A673 (cell line): ENCODE results near the gene GADD45GIP1. TPM values are rescaled to one million over a fixed set of nuclear protein-coding genes. Genes with fewer than 3 reads are reported as not detected.

Experiments
- BruUV-seq: library from RNA; stranded (reverse); fragments of 400-500 nt; replicated peaks from 2 replicates; lab custom pipeline; 2021; lab: Mats Ljungman, UMichigan
- CTCF ChIA-PET: fragments of 300-600 bp; sonication (Branson Sonifier 250); formaldehyde crosslinking; loops from one replicate; lab custom pipeline; 2022; ENCODE audit warnings: antibody characterized with exemption; lab: Charles Lee
- POLR2A ChIA-PET: fragments of 300-600 bp; sonication (Branson Sonifier 250); formaldehyde crosslinking; loops from one replicate; lab custom pipeline; 2022; ENCODE audit warnings: antibody characterized with exemption; ENCODE audit not compliant: low non-redundant PET; lab: Charles Lee
- DNase-seq: peaks from one replicate; pipeline ENCODE4 v3.0.0-alpha.2; 2015; ENCODE audit warnings: low spot score
- H3K27ac ChIP-seq: fragments of 200-600 bp; sonication (generic); 2 replicates; pipeline ENCODE4 v1.5.1; 2016; ENCODE audit warnings: mixed run types, low read depth, mild to moderate bottlenecking, mixed read lengths, antibody characterized with exemption, low read length; ENCODE audit not compliant: poor library complexity, severe bottlenecking
- H3K27me3 ChIP-seq: fragments of 200-600 bp; sonication (generic); replicated peaks from 2 replicates; pipeline ENCODE4 v1.6.1; 2017; ENCODE audit warnings: mixed run types, low read depth, mild to moderate bottlenecking, mixed read lengths, antibody characterized with exemption, low read length; ENCODE audit not compliant: insufficient read depth, poor library complexity
- H3K36me3 ChIP-seq: fragments of 200-600 bp; sonication (generic); 2 replicates; pipeline ENCODE4 v1.6.1; 2016; ENCODE audit warnings: mixed run types, mild to moderate bottlenecking, mixed read lengths, antibody characterized with exemption, low read length; ENCODE audit not compliant: insufficient read depth, poor library complexity, severe bottlenecking
- H3K4me1 ChIP-seq: fragments of 200-600 bp; sonication (generic); 2 replicates; pipeline ENCODE4 v1.6.1; 2017; ENCODE audit warnings: mixed run types, mild to moderate bottlenecking, mixed read lengths, antibody characterized with exemption, low read length; ENCODE audit not compliant: insufficient read depth, poor library complexity, severe bottlenecking
- H3K4me3 ChIP-seq: fragments of 200-600 bp; sonication (generic); 2 replicates; pipeline ENCODE4 v1.5.1; 2016; ENCODE audit warnings: low read depth, mixed run types, mild to moderate bottlenecking, mixed read lengths, low read length; ENCODE audit not compliant: poor library complexity, severe bottlenecking
- H3K9me3 ChIP-seq: fragments of 200-600 bp; sonication (generic); 2 replicates; pipeline ENCODE4 v1.6.1; 2016; ENCODE audit warnings: mixed run types, low read depth, mild to moderate bottlenecking, mixed read lengths, antibody characterized with exemption, low read length; ENCODE audit not compliant: poor library complexity, severe bottlenecking
- CTCF ChIP-seq: fragments of 300-800, 200-600 bp; sonication (generic); conservative IDR thresholded peaks from 2 replicates; pipeline ENCODE4 v1.5.1; 2017; ENCODE audit warnings: low read depth, mild to moderate bottlenecking, antibody characterized with exemption, low read length, moderate library complexity, mixed read lengths
- EZH2 ChIP-seq: fragments of 200-600 bp; sonication (generic); IDR thresholded peaks from 2 replicates; pipeline ENCODE4 v1.6.1; 2017; ENCODE audit warnings: borderline replicate concordance, low read depth, mild to moderate bottlenecking, mixed read lengths, antibody characterized with exemption, low read length; ENCODE audit not compliant: poor library complexity, severe bottlenecking
- intact Hi-C: fragments of 100-400 bp; cut with micrococcal nuclease; formaldehyde crosslinking; loops from one replicate; pipeline ENCODE4 v1.10.0; 2022; ENCODE audit not compliant: unreplicated experiment
- total RNA-seq: library from RNA; stranded (reverse); gene quantifications from 2 replicates; pipeline ENCODE4 v1.2.3, GENCODE V29; 2021

The GADD45GIP1 gene
- total RNA-seq, 1 experiment from 2014 or later: 67.5 TPM

DNA sequence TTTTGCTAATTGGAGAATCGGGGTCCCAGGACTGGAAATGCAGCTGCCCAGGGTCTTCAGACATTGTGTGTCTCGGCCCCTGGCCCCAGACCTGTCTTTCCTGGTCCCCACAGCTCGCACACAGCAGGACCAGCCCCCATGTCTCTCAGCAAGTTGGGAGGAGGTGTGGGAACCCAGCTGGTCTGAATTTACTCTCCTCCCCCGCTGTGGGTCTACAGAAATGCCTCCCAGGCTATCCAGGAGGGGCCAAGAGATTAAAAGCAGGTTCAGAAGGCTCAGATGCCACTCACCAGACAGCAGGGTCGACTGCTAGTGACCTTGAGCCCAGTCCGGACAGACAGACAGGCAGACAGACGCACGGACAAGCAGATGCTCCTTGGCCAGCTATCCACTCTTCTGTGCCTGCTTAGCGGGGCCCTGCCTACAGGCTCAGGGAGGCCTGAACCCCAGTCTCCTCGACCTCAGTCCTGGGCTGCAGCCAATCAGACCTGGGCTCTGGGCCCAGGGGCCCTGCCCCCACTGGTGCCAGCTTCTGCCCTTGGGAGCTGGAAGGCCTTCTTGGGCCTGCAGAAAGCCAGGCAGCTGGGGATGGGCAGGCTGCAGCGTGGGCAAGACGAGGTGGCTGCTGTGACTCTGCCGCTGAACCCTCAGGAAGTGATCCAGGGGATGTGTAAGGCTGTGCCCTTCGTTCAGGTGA lies 12.4 kb upstream of the GADD45GIP1 start, which contains the start of gene DAND5:
Gene DAND5 (plus strand): TSS at position 285 of the 697 bp plus-strand sequence. CDS start 85 bp downstream, at position 370.
- DNase-seq: no peak
- intact Hi-C loops: no loop called here
- no TSS peak for BruUV-seq
- TF ChIP-seq EZH2 (no peak), CTCF (no peak)
- no peaks in the 10 kb centered on the region for H3K36me3 ChIP-seq
- peaks cover 3% of the 10 kb centered on the region for H3K4me1 ChIP-seq
- ChIA-PET CTCF (no interaction called here), POLR2A (no interaction called here)
- H3K27me3 ChIP-seq: no peaks in the 10 kb centered on the region
- H3K27ac ChIP-seq: no peak within 1 kb of the TSS
- no peaks in the 10 kb centered on the region for H3K9me3 ChIP-seq
- no peak within 1 kb of the TSS for H3K4me3 ChIP-seq

GRCh38 chr19:12967907-12968306 lies 10.9 kb upstream of the GADD45GIP1 start:
- ChIA-PET POLR2A (interaction anchor here (0.6 to 0.7 kb wide), 2 partner anchors 15 to 206 kb away, joined by 6 to 17 read pairs; no protein-coding TSS in a partner anchor), CTCF (interaction anchor here (0.6 to 0.7 kb wide), 2 partner anchors 21 to 126 kb away, joined by 5 to 11 read pairs; no protein-coding TSS in a partner anchor)
- BruUV-seq: no TSS peak
- DNase-seq: no peak
- intact Hi-C loops: no loop called here
- H3K27ac ChIP-seq: no peak overlapping the region
- no peaks in the 10 kb centered on the region for H3K9me3 ChIP-seq
- no peaks in the 10 kb centered on the region for H3K27me3 ChIP-seq
- no peaks in the 10 kb centered on the region for H3K36me3 ChIP-seq
- H3K4me3 ChIP-seq: no peak overlapping the region
- TF ChIP-seq CTCF (no peak), EZH2 (no peak)
- H3K4me1 ChIP-seq: peaks cover 3% of the 10 kb centered on the region

DNA sequence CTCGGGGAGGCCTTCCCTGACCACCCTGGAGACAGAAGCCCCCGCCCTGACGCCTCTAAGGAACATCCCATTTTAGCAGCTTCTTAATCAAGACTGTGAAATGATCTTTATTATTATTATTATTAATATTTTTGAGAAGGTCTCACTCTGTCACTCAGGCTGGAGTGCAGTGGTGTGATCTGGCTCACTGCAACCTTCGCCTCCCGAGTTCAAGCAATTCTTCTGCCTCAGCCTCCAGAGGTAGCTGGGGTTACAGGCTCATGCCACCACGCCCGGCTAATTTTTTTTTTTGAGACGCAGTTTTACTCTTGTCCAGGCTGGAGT lies 8.8 kb upstream of the GADD45GIP1 start:
- Histone ChIP-seq H3K4me1 (peaks cover 3% of the 10 kb centered on the region), H3K27ac (no peak overlapping the region), H3K4me3 (peak overlapping the region; percentile 44), H3K36me3 (no peaks in the 10 kb centered on the region), H3K27me3 (no peaks in the 10 kb centered on the region), H3K9me3 (no peaks in the 10 kb centered on the region)
- POLR2A ChIA-PET: interaction anchor here (0.6 kb wide), 1 partner anchor 16 kb away, joined by 5 read pairs; no protein-coding TSS in a partner anchor
- DNase-seq: no peak
- TF ChIP-seq EZH2 (no peak), CTCF (no peak)
- intact Hi-C loops: loop anchor here (2.0 kb wide), 1 partner anchor 81 kb away; no protein-coding TSS in a partner anchor
- BruUV-seq: no TSS peak
- CTCF ChIA-PET: interaction anchor here (1.0 to 1.6 kb wide), 11 partner anchors 10 to 200 kb away, joined by 3 to 18 read pairs (median 5); partner anchors contain the start of genes GCDH and RAD23A
